Measurements from ENCODE around the gene SCN1A.

Gene SCN1A

GRCh38 chr2:166081852-166082251, 46.0 kb downstream of the SCN1A start:
- DNase-seq = no peak

GRCh38 chr2:166081131-166081632, 46.6 kb downstream of the SCN1A start:
- DNase-seq = no peak

GRCh38 chr2:166074430-166074829, 53.4 kb downstream of the SCN1A start:
- DNase-seq = no peak

GRCh38 chr2:166074011-166074410, 53.8 kb downstream of the SCN1A start:
- no peak for DNase-seq

- DNase-seq = no peak
Measured at GRCh38 chr2:166070231-166070630, 57.6 kb downstream of the SCN1A start.

GRCh38 chr2:166068981-166069380, 58.8 kb downstream of the SCN1A start:
- no peak for DNase-seq

GRCh38 chr2:166067229-166067628, 60.6 kb downstream of the SCN1A start:
- no peak for DNase-seq

- DNase-seq = no peak
Measured at GRCh38 chr2:166060191-166060590, 67.6 kb downstream of the SCN1A start.

GRCh38 chr2:166057370-166058164, 70.3 kb downstream of the SCN1A start:
- DNase-seq = no peak

GRCh38 chr2:166044853-166045483, 82.9 kb downstream of the SCN1A start:
- no peak for DNase-seq

GRCh38 chr2:166042768-166043390, 84.9 kb downstream of the SCN1A start:
- no peak for DNase-seq

- no peak for DNase-seq
Measured at GRCh38 chr2:166042356-166042755, 85.5 kb downstream of the SCN1A start.

GRCh38 chr2:166041613-166042012, 86.2 kb downstream of the SCN1A start:
- no peak for DNase-seq

GRCh38 chr2:166032361-166032760, 95.5 kb downstream of the SCN1A start:
- DNase-seq = no peak

GRCh38 chr2:166031054-166031453, 96.8 kb downstream of the SCN1A start:
- no peak for DNase-seq

GRCh38 chr2:166025313-166025712, 102.5 kb downstream of the SCN1A start:
- DNase-seq = no peak

GRCh38 chr2:166017208-166017607, 110.6 kb downstream of the SCN1A start:
- no peak for DNase-seq

GRCh38 chr2:166013878-166014277, 113.9 kb downstream of the SCN1A start:
- DNase-seq = no peak

GRCh38 chr2:166011660-166012059, 116.2 kb downstream of the SCN1A start:
- no peak for DNase-seq

GRCh38 chr2:166000401-166000800, 127.4 kb downstream of the SCN1A start:
- DNase-seq = no peak

GRCh38 chr2:165990846-165991245, 137.0 kb downstream of the SCN1A start:
- no peak for DNase-seq

- DNase-seq = no peak
Measured at GRCh38 chr2:165989851-165990250, 138.0 kb downstream of the SCN1A start.

- no peak for DNase-seq
Measured at GRCh38 chr2:165985120-165985519, 142.7 kb downstream of the SCN1A start.

Data from hypothalamus (tissue), 51 donors.